ENCODE measurements around the gene GNAO1. TPM values are rescaled to one million over a fixed set of nuclear protein-coding genes. Genes with fewer than 3 reads are reported as not detected.

GNAO1 gene
- polyA plus RNA-seq, 1 experiment, result 10.8 TPM

DNA sequence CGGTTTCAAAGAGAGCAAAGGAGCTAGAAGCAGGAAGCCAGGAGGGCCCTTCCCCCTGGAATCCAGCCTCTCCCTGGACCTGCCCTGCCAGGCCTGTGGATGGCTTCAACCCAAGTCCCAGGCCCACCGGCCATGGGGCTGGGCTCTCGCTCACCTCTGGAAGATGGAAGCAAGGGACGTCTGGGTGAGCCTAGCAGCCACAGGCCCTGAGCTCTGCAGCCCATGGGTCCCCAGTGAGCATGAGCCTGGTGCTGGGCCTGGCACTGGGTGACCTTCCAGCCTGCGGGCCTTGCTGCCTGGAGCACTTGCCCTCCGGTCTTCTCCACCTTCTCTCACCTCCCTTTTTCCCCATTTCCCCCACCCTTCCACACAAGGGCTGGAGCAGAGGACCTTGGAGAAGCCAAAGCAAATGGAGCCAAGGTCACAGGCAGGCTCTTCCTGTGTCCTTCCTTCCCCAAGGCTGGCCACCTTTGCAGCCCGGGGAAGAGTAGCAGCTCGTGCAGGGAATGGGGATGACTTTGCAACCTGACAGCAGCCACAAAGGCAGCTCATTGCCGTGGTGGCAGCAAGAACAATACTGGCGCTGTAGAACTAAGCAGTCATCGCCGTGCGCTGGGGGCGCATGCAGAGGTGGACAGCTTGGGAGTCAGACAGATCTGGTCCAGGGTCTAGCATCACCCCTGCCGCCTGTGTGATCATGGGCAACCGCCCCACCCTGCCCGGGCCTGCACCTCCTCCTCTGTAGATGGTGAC is 147.5 kb downstream of the GNAO1 start:
- TF ChIP-seq, protein P1, sequence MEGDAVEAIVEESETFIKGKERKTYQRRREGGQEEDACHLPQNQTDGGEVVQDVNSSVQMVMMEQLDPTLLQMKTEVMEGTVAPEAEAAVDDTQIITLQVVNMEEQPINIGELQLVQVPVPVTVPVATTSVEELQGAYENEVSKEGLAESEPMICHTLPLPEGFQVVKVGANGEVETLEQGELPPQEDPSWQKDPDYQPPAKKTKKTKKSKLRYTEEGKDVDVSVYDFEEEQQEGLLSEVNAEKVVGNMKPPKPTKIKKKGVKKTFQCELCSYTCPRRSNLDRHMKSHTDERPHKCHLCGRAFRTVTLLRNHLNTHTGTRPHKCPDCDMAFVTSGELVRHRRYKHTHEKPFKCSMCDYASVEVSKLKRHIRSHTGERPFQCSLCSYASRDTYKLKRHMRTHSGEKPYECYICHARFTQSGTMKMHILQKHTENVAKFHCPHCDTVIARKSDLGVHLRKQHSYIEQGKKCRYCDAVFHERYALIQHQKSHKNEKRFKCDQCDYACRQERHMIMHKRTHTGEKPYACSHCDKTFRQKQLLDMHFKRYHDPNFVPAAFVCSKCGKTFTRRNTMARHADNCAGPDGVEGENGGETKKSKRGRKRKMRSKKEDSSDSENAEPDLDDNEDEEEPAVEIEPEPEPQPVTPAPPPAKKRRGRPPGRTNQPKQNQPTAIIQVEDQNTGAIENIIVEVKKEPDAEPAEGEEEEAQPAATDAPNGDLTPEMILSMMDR (IDR thresholded peaks at IDR 0.05; ENCODE audit: insufficient read depth, low read depth, low read length), result no peak
- POLR2A ChIA-PET, result no interaction called here
- CTCF ChIA-PET, result interaction anchor here (0.9 to 5.1 kb wide), 4 partner anchors 9 to 20 kb away, joined by 3 to 32 read pairs (median 4); no protein-coding TSS in a partner anchor

DNA sequence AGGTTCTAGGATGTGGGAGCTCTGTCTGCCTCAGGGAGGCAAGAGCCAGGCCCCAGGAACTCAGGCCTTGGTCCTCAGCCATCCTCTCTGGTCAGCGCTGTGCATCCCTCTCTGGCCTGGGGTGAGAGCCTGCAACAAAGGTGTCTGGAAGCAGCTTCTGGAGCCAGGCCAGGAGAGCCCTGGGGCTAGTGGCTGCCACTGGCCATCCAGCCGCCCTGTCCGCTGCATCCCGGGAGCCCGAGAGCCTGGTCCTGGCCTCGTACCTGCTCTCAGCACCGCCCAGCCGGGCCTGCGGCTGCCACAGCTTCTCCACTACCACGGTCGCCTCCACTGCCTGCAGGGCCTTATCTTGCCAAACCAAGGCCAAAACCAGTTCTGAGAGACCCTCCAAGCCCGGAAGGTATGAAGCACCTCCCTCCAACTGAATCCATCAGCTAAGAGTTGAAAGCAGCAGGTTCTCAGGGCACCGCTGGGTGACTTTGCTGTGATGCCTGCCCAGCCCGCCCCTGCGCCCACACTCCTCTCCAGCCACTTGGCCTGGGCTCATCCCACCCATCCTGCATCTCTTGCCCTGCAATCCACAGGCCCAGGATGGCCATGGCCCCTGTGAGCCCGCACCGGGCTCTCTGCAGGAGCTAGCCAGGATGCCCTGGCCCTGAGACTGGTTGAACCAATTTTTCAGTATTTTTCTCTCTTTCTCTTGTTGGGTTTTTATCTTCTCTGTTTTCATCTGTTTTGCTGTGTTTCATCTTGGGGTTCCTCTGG is 148.3 kb downstream of the GNAO1 start:
- CTCF ChIA-PET, result interaction anchor here (1.4 to 5.1 kb wide), 3 partner anchors 11 to 17 kb away, joined by 3 to 32 read pairs (median 3); no protein-coding TSS in a partner anchor
- Histone ChIP-seq H3K27me3 (ENCODE audit: control insufficient read depth, insufficient read depth, low read length) (no peaks in the 10 kb centered on the region), H3K4me3 (ENCODE audit: low read depth, low read length) (no peak overlapping the region), H3K36me3 (ENCODE audit: control insufficient read depth, insufficient read depth, low read length) (peaks cover 1% of the 10 kb centered on the region; the same call in 1 of the 2 replicates)
- DNase-seq (ENCODE audit: low read depth), result no peak
- TF ChIP-seq, protein P1 (IDR thresholded peaks at IDR 0.05; ENCODE audit: insufficient read depth, low read depth, low read length), result no peak
- POLR2A ChIA-PET, result no interaction called here

More for the DNA sequence above, 147.5 kb downstream of the GNAO1 start:
- peaks cover 1% of the 10 kb centered on the region; the same call in 1 of the 2 replicates for H3K36me3 ChIP-seq (ENCODE audit: control insufficient read depth, insufficient read depth, low read length)
- no peak overlapping the region for H3K4me3 ChIP-seq (ENCODE audit: low read depth, low read length)
- no peak for DNase-seq (ENCODE audit: low read depth)
- H3K27me3 ChIP-seq (ENCODE audit: control insufficient read depth, insufficient read depth, low read length), result no peaks in the 10 kb centered on the region

DNA sequence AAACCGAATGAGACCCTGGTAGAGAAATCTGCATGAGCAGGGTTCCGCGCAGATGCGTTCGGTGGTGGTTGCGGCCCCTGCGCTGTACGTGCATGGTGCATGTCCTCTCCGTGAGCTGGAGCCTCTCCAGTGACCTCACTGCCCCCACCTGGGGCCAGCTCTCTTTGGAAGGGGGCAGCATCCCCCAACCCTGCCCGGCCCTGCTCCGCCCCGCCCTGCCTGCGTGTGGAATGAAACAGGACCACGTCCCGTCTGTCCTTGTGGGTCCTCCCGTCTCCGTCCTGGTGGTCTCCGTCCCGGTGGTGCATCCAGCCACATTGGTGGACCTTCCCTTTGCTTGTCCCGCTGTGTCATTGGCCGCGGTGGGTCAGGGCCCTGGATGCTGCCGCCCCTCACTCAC is 149.1 kb downstream of the GNAO1 start:
- ChIA-PET CTCF (interaction anchor here (1.7 to 5.1 kb wide), 2 partner anchors 16 kb away, joined by 3 to 32 read pairs; no protein-coding TSS in a partner anchor), POLR2A (no interaction called here)
- Histone ChIP-seq H3K4me3 (ENCODE audit: low read depth, low read length) (no peak overlapping the region), H3K27me3 (ENCODE audit: control insufficient read depth, insufficient read depth, low read length) (no peaks in the 10 kb centered on the region), H3K36me3 (ENCODE audit: control insufficient read depth, insufficient read depth, low read length) (peaks cover 1% of the 10 kb centered on the region; the same call in 1 of the 2 replicates)
- no peak for DNase-seq (ENCODE audit: low read depth)
- TF ChIP-seq, protein P1 (IDR thresholded peaks at IDR 0.05; ENCODE audit: insufficient read depth, low read depth, low read length), result no peak

DNA sequence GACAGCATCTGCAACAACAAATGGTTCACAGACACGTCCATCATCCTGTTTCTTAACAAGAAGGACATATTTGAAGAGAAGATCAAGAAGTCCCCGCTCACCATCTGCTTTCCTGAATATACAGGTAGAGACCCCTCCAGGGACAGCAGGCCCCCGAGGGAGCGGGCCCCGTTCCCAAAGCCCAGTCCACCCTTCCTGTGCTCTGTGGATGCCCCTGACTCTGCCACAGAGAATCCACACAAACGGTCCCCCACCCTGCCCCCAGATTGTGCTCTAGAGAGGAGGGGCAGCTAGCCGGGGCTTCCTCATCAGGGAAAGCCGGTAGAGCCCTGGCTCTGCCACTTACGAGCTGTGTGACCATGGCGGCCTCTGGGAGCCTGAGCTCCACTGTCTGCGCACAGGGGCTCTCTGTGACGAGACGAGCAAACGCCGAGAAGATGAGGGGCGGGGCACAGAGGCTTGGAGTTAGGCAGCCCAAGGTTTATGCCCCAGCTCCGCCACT is 149.6 kb downstream of the GNAO1 start:
- CTCF ChIA-PET, result interaction anchor here (0.7 to 5.1 kb wide), 4 partner anchors 9 to 123 kb away, joined by 3 to 32 read pairs (median 7); no protein-coding TSS in a partner anchor

More for the DNA sequence above, 149.6 kb downstream of the GNAO1 start:
- POLR2A ChIA-PET, result no interaction called here
- Histone ChIP-seq H3K27me3 (ENCODE audit: control insufficient read depth, insufficient read depth, low read length) (no peaks in the 10 kb centered on the region), H3K4me3 (ENCODE audit: low read depth, low read length) (no peak overlapping the region), H3K36me3 (ENCODE audit: control insufficient read depth, insufficient read depth, low read length) (peaks cover 1% of the 10 kb centered on the region; the same call in 1 of the 2 replicates)
- no peak for DNase-seq (ENCODE audit: low read depth)
- TF ChIP-seq, protein P1 (IDR thresholded peaks at IDR 0.05; ENCODE audit: insufficient read depth, low read depth, low read length), result no peak

All from BJ (cell line).